K562 (cell line): Measurements from ENCODE around the gene KCNN3. TPM values are rescaled to one million over a fixed set of nuclear protein-coding genes. Genes with fewer than 3 reads are reported as not detected.

Experiments
- ATAC-seq: fragments of 200-7000 bp; cut with Tn5 transposase; 3 replicates; pipeline ENCODE4 v1.9.1; 2020; ENCODE audit warnings: moderate library complexity
- BruUV-seq: library from RNA; stranded (reverse); fragments of 400-500 nt; replicated peaks from 2 replicates; lab custom pipeline; 2021; lab: Mats Ljungman, UMichigan
- CTCF ChIA-PET: fragments of 300-600 bp; formaldehyde crosslinking; extraction: SDS; loops from one replicate; lab custom pipeline; 2021; ENCODE audit warnings: low intra/inter-chr PET ratio; lab: Yijun Ruan, JAX
- POLR2A ChIA-PET: fragments of 300-600, 350-650 bp; sonication (Branson Sonifier 250); formaldehyde crosslinking; extraction: SDS; loops from one replicate; lab custom pipeline; 2021; ENCODE audit warnings: antibody characterized with exemption, inconsistent platforms; lab: Yijun Ruan, JAX
- DNase-seq, 4 experiments: peaks; one replicate each; pipeline versions ENCODE4 v3.0.0 to v3.0.0-alpha.2; 2011 to 2018; ENCODE audit warnings: low spot score in 3 of 4, mixed read lengths in 3 of 4; ENCODE audit errors: extremely low read depth in 1 of 4
- FAIRE-seq: peaks from 2 replicates; lab custom pipeline; 2011; peaks lifted over from hg19 to GRCh38; lab: Jason Lieb, UNC
- H2AFZ ChIP-seq: 2 replicates; pipeline ENCODE4 v1.6.0; 2011; ENCODE audit warnings: low read depth, low read length, control low read depth, inconsistent platforms
- H3K27ac ChIP-seq: fragments of 200-600 bp; 3 replicates; pipeline ENCODE4 v1.8.0; 2011; ENCODE audit warnings: low read depth, mild to moderate bottlenecking, control low read depth, inconsistent platforms, low read length, moderate library complexity, mixed read lengths; ENCODE audit errors: extremely low read depth
- H3K27me3 ChIP-seq, 2 experiments: fragments of 300-600 bp in 1 of 2; 2 replicates in 1 of 2; 3 replicates in 1 of 2; pipeline versions ENCODE4 v1.6.0 to v1.8.0; 2011; ENCODE audit warnings: inconsistent platforms in 2 of 2, low read length in 2 of 2, mild to moderate bottlenecking in 1 of 2, mixed read lengths in 1 of 2, moderate library complexity in 1 of 2; ENCODE audit not compliant: control insufficient read depth in 2 of 2, insufficient read depth in 2 of 2
- H3K36me3 ChIP-seq: fragments of 300-600 bp; 3 replicates; pipeline ENCODE4 v1.8.0; 2011; ENCODE audit warnings: mild to moderate bottlenecking, low read length, inconsistent platforms; ENCODE audit not compliant: control insufficient read depth, insufficient read depth
- H3K4me1 ChIP-seq, 2 experiments: fragments of 200-600 bp in 1 of 2; replicated peaks in 1 of 2; 2 replicates in 1 of 2; 3 replicates in 1 of 2; pipeline versions ENCODE4 v1.5.1 to v1.8.0; 2011; ENCODE audit warnings: inconsistent platforms in 2 of 2, low read length in 2 of 2, mild to moderate bottlenecking in 1 of 2, mixed read lengths in 1 of 2, moderate library complexity in 1 of 2; ENCODE audit not compliant: control insufficient read depth in 2 of 2, insufficient read depth in 2 of 2
- H3K4me2 ChIP-seq: 2 replicates; pipeline ENCODE4 v1.6.1; 2011; ENCODE audit warnings: low read length, control low read depth, inconsistent platforms, mixed read lengths; ENCODE audit not compliant: insufficient read depth
- H3K4me3 ChIP-seq: fragments of 200-600 bp; sonication (generic), shearing (Covaris generic); 2 replicates; pipeline ENCODE4 v1.5.1; 2016; ENCODE audit warnings: control low read depth, inconsistent platforms
- H3K79me2 ChIP-seq: fragments of 200-600 bp; 3 replicates; pipeline ENCODE4 v1.8.0; 2011; ENCODE audit warnings: low read length, inconsistent platforms; ENCODE audit not compliant: control insufficient read depth, insufficient read depth
- H3K9ac ChIP-seq, 2 experiments: 2 replicates each; pipeline versions ENCODE4 v1.6.0 to v1.6.1; 2011; ENCODE audit warnings: low read depth in 2 of 2, low read length in 2 of 2, control low read depth in 1 of 2, inconsistent platforms in 1 of 2, mild to moderate bottlenecking in 1 of 2, mixed read lengths in 1 of 2; ENCODE audit not compliant: insufficient read depth in 1 of 2
- H3K9me1 ChIP-seq: one replicate; pipeline ENCODE4 v1.6.0; 2011; ENCODE audit warnings: inconsistent platforms, mild to moderate bottlenecking, low read length, moderate library complexity; ENCODE audit not compliant: control insufficient read depth, insufficient read depth
- H3K9me3 ChIP-seq: replicated peaks from 2 replicates; pipeline ENCODE4 v1.5.1; 2011; ENCODE audit warnings: low read depth, low read length, inconsistent platforms; ENCODE audit not compliant: control insufficient read depth, insufficient read depth
- H4K20me1 ChIP-seq: replicated peaks from 2 replicates; pipeline ENCODE4 v1.6.1; 2011; ENCODE audit warnings: low read length, inconsistent platforms, mixed read lengths; ENCODE audit not compliant: control insufficient read depth, insufficient read depth
- ARID4B ChIP-seq: sonication (generic); formaldehyde crosslinking; IDR thresholded peaks from 2 replicates; pipeline ENCODE4 v1.8.0; 2022; ENCODE audit warnings: mild to moderate bottlenecking, missing genetic modification reagents
- CBFA2T3 ChIP-seq: fragments of 450-650 bp; IDR thresholded peaks from 2 replicates; pipeline ENCODE4 v1.6.1; 2017
- MIER1 ChIP-seq: fragments of 450-650 bp; IDR thresholded peaks from 2 replicates; pipeline ENCODE4 v1.6.1; 2016; ENCODE audit warnings: antibody characterized with exemption, mild to moderate bottlenecking, low read depth
- ZBTB5 ChIP-seq: fragments of 450-650 bp; IDR thresholded peaks from 2 replicates; pipeline ENCODE4 v1.6.1; 2017; ENCODE audit warnings: antibody characterized with exemption
- WGBS: fragments of 100-300 bp; shearing (Covaris generic); methylation state at CpG from one replicate; pipeline ENCODE4 v1.1.6; 2016; ENCODE audit warnings: low coverage, mixed read lengths; ENCODE audit not compliant: insufficient coverage; ENCODE audit errors: missing lambda C conversion rate; 5-methylcytosine and 5-hydroxymethylcytosine counted together
- in situ Hi-C: fragments of 300-500 bp; cut with MboI; formaldehyde crosslinking; loops from 4 replicates; pipeline ENCODE4 v1.15.0; 2018; ENCODE audit warnings: inconsistent platforms, mixed read lengths
- intact Hi-C: fragments of 100-400 bp; cut with micrococcal nuclease; formaldehyde crosslinking; loops from 2 replicates; pipeline ENCODE4 v1.14.2; 2022
- polyA plus RNA-seq, 8 experiments: library from polyadenylated mRNA; depleted of rRNA in 4 of 8; stranded (reverse) in 5 of 8; unstranded in 3 of 8; fragments of >200 nt; fragmentation: Nextera tagmentation in 2 of 8; fragmentation: Illumina TruSeq in 1 of 8; extraction: Ambion mirVana in 2 of 8; extraction: Trizol in 1 of 8; gene quantifications; 2 replicates each; pipeline versions ENCODE4 v1.2.1 to v1.2.3, GENCODE V29; 2011 to 2014; ENCODE audit warnings: inconsistent platforms in 1 of 8, missing spikeins in 1 of 8
- total RNA-seq, 7 experiments: library from RNA; depleted of rRNA in 6 of 7; stranded (reverse); fragments of >200 nt in 6 of 7; fragmentation: Illumina TruSeq in 2 of 7; extraction: Trizol in 2 of 7; gene quantifications; 2 replicates each; pipeline versions ENCODE4 v1.2.1 to v1.2.3, GENCODE V29; 2011 to 2021; ENCODE audit warnings: low replicate concordance in 1 of 7
- TF ChIP-seq, protein P1 (sequence below): fragments of 450-650 bp; formaldehyde crosslinking; IDR thresholded peaks from 2 replicates; pipeline ENCODE4 v1.4.0; 2022; ENCODE audit warnings: missing genetic modification characterization

KCNN3 gene
- total and polyA plus RNA-seq, 9 of the 15 experiments (the other 6 are each of a cell fraction or from before 2014, with no cell fraction given): 0.02 to 0.03 TPM; not detected in 7

- TF ChIP-seq ARID4B (no peak), ZBTB5 (no peak)
Observed at GRCh38 chr1:154896771-154897286, 26.7 kb upstream of the KCNN3 start (continued).

DNA sequence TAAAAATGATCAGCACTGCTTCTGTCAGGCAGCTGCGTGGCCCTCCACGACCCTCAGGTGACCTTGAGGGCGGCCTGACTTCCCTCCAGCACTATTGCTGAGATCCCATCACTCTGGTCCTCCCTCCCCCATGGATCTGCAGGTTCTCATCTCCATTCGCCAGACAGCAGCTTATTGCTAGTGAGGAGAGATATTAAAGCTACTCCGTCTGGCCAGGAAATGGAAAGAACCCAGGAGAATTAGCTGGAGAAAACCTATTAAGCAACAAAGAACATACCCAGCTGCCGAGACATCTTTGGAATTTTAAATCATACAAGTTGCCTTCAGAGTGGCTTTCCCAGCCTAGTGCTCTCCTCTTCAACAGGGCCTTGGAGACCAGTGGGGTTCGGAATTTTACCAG, 25.7 kb upstream of the KCNN3 start:
- Histone ChIP-seq H2AFZ (peak overlapping the region; percentile 7), H3K36me3 (no peaks in the 10 kb centered on the region), H3K9me3 (no peaks in the 10 kb centered on the region), H3K4me3 (no peak overlapping the region), H3K9ac (no peak overlapping the region), H3K4me2 (no peak overlapping the region), H3K4me1 (peaks cover 0 to 15% of the 10 kb centered on the region in 2 experiments; a peak in 4 of 5 replicates), H3K79me2 (no peaks in the 10 kb centered on the region), H3K27me3 (no peaks in the 10 kb centered on the region), H3K9me1 (no peaks in the 10 kb centered on the region), H4K20me1 (no peaks in the 10 kb centered on the region), H3K27ac (no peak overlapping the region)
- FAIRE-seq: no peak
- ATAC-seq: no peak; the same call in 2 of the 3 replicates
- POLR2A ChIA-PET: interaction anchor here (0.6 to 1.5 kb wide), 7 partner anchors 8 to 67 kb away, joined by 3 to 4 read pairs (median 3); no protein-coding TSS in a partner anchor
- no TSS peak for BruUV-seq
- CTCF ChIA-PET: no interaction called here
- in situ Hi-C loops (no loop called here), intact Hi-C loops (no loop called here)
- 20% methylated on average over 7 of the region's 7 CpGs for WGBS
- peak in 2 of 4 experiments; percentile 33 to 38 for DNase-seq
- no peak for TF ChIP-seq MIER1
- TF ChIP-seq CBFA2T3: peak; percentile 25; the same call in 1 of the 2 replicates
- TF ChIP-seq, protein P1, sequence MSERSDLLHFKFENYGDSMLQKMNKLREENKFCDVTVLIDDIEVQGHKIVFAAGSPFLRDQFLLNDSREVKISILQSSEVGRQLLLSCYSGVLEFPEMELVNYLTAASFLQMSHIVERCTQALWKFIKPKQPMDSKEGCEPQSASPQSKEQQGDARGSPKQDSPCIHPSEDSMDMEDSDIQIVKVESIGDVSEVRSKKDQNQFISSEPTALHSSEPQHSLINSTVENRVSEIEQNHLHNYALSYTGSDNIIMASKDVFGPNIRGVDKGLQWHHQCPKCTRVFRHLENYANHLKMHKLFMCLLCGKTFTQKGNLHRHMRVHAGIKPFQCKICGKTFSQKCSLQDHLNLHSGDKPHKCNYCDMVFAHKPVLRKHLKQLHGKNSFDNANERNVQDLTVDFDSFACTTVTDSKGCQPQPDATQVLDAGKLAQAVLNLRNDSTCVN (CRISPR knock-in tag): no peak
